GM19397 (cell line): ENCODE data around the gene ZNF407.

Experiments
- ATAC-seq: cut with Tn5 transposase; IDR thresholded peaks from one replicate; pipeline ENCODE4 v1.9.1; 2021; ENCODE audit warnings: mild to moderate bottlenecking, moderate library complexity; ENCODE audit not compliant: unreplicated experiment

The ZNF407 gene

DNA sequence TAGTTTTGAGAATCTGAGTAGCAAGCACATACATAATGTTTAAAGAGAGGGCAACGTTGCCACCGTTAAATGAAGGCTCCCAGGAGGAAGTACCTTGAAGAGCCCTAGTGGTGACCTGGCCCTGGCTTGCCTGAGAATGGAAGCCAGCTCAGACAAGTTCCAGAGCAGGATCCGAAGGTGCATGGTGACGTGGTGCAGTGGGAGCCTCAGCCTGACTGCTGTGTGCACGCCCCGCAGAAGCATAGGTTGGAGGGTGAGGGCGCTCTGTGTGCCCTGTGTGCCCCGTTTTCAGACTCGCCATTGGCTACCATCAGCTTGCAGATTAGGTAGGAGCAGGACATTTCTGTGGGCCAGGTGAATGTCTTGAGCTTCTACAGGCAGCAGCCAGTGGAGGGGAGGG, 68.2 kb downstream of the ZNF407 start:
- no peak for ATAC-seq

DNA sequence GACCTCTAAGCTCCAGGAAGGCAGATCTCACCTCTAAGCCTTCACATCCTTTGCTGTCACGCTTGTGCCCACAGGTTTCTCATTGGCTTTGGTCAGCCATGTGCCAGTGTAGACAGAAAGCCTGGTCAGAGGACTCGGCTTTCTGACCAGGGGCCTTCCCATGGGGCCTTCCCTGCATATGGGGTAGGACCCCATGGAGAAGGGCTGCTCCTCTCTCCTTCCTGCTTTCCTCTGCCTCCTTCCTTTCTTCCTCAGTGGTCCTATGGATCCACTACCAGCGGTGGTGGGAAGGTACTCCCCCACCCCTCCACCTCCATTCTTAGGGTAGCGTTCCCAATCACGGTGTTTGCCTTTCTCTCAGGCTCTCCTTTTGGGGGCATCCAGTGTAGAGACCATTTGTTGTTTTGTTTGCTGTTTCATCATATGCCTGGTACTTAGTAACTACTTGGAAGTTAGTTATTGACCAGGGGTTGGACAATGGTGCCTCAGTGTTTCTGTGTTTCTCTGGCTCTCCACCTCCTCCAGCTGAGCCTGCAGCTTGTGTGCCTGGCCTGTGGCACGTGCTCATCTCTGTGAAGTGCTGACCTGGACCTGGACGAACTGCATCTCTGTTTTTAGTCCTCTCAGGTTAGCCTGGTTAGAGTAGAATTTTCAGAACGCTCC, 71.6 kb downstream of the ZNF407 start:
- no peak for ATAC-seq

DNA sequence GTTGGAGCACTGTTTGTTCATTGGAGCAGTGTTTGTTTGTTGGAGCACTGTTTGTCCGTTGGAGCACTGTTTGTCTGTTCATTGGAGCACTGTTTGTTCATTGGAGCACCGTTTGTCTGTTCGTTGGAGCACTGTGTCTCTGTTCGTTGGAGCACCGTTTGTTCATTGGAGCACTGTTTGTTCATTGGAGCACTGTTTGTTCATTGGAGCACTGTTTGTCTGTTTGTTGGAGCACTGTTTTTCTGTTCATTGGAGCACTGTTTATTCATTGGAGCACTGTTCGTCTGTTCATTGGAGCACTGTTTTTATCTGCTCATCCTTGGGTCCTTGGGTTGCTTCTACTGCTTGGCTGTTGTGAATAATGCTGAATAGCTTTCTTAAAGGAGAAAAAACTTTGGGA, 74.7 kb downstream of the ZNF407 start:
- no peak for ATAC-seq

DNA sequence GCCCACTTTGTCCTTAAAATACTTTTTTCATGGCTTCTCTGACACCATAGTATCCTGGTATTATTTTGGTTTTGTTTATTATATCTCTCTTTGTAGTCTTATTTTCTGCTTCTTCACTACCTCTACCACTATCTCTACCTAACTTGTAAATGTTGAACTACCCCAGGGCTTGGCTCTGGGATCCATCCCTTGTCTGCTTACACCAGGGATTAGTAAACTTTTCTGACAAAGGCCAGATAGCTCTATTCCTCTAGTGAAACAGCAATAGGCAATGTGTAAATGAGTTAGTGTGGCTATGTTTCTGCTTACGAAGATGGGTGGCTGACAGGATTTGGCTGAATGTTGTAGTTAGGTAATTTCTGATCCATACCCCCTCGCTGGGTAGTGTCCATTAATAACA, 76.8 kb downstream of the ZNF407 start:
- ATAC-seq = no peak

DNA sequence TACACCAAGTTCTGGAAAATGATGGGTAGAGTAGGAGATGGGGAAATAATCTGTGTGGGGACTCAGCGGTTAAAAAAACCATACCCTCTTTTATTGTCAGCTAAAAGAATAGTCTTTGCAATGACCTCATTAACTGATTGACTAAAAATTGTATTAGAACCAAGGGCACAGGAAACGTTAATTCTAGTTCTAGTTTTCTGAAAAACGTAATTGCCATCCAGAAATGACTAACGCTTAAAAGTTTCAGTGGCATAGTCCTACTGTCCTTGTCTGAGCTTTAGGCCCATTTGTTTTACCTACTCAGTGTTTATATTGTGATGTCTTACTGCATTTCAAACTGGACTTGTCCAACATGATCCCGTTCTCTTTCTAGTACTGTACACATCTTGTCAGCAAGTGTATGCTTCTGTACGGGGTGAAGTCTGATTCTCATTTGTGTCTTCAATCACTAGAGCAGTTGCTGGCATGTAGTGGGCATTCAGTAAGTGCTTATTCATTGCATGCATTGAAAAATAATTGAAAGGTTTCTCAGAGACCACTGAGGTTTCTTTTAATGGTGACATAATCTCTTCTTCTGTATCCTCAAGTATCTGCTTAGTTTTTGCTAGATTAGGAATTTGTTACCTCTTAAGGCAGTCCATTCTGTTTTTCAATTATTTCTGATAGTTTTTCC, 81.5 kb downstream of the ZNF407 start:
- no peak for ATAC-seq

DNA sequence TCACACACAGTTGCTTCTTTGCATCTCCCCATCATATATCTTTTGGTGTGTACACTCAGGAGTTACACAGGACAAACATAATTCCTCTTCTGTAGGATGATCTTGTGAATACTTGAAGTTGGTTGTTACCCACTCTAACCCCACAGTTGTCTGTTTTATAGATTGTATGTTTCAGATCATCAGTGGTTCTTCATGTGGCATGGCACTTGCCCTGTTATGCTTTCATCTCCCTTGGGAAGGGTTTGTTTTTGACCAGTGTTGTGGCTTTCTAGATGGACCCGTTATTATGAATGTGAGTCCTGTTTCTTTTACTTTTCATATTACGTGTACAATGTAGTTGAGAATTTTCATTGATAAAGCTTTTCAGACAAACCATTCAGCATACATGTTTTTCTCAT, 82.0 kb downstream of the ZNF407 start:
- no peak for ATAC-seq

DNA sequence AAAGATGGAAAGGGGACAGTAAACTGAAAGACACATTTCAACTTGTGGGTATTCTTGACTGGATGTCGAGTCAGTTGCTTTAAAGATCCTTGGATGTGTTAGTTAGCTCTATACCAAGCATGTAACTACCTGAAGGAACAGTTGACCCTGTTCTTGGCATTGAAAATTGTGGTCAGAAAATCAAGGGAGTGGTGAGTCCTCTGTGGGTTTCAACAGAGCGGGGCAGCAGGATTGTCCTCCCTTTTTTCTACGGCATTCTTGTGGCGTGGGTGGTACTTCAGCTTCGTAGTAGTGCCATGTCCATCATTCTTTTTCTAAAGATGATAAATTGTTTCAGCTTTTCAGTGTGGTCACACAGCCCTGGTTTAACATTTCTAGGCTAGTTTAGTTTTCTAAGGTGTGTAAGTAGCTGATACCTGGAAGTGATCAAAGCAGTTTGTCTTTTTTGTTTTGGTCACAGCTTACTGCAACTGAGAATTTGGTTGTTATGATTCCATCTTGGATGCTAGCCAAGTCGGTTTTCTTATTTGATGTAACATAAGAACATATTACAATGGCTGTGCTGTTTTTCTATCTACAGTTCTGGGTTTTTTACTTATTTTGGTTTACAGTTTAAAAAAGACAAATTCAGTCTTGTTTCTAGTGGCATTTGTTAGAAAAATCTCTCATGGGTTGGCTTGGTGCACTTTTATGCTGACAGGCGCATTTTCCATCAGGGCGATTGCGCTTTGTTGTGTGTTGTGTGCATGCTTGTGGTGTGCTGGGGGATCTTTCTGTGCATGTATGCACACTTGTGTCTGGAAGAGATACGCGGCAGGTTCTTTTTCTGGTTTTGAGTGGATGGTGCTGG, 84.7 kb downstream of the ZNF407 start:
- ATAC-seq = no peak

DNA sequence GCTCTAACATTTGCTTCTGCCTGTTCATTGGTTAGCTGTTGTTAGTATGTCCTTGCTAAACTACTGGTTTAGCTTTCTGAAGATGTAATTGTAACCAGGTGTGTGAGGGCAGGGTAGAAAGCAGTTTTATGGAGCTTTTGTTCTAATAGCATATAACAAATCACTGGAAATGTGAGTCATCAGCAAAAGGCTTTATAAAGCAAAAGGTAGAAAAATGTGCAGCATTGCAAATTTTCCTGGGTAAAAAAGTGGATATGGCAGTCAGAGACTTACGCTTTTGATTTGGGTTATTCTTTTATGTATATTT, 85.3 kb downstream of the ZNF407 start:
- ATAC-seq = no peak

DNA sequence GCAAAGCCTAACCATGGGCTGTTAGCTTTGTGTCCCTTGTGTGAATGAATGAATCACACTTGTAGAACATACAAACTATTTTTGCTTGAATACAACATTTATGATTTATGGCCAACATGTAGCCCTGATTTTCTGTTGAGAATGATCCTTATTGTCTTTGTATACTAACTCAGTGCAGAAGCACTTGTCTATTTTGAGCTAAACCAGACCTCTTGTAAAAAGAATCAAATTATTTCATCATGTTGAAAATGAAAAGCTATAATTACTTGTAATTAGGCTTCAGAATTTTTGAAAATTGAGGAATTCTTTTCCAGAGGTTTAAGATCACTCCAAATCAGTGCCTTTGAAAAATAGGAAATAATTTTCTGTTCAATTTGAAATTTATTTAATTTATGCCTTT, 85.9 kb downstream of the ZNF407 start:
- no peak for ATAC-seq

DNA sequence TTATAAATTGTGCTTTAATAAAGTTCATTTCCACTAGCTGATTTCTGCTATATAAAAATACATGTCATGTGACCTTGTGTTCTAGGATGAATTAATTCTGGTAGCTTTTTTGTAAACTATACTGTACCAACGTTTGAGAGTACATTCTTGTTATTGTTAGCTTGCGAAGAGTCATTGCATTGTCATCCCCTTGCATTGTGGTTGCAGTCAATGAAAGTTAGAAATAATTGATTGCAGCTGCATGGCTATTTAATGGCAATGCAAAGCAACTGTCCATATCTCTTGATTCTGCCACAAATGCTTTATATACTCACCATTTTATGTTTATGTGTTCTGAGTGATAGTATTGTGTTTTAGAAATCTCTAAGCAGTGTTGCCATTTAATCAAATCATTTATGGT, 91.6 kb downstream of the ZNF407 start:
- no peak for ATAC-seq

DNA sequence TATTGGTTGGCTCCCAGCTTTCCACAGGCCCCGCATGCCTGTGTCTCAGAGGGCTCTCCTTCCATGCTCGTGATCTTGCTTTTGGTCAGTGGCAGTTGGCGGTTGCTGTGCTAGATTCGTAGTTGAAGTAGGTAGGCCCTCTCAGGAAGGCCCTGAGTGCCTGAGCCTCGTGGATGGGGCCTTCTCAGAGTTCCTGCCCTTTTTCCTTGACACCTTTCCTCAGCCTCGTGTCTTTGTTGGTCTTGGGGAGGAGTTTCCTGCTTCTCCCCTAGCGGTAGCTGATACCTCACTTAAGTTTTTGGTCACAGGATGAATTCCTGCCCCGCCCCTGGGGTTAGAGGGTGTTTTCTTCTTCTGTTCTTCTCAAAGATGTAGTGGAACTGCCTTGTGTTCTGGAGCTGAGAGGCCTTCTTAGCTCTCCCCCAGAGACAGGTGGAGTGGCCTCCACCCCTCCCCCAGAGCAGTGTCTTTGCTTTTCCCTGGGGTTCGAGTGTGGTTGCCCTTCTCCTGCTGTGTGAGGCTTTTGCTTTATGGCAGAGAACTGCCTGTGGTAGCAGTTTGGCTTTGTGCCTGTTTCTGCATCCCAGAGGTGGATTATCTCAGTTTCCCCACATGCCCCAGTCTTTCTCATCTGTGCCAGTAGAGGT, 94.8 kb downstream of the ZNF407 start:
- no peak for ATAC-seq

DNA sequence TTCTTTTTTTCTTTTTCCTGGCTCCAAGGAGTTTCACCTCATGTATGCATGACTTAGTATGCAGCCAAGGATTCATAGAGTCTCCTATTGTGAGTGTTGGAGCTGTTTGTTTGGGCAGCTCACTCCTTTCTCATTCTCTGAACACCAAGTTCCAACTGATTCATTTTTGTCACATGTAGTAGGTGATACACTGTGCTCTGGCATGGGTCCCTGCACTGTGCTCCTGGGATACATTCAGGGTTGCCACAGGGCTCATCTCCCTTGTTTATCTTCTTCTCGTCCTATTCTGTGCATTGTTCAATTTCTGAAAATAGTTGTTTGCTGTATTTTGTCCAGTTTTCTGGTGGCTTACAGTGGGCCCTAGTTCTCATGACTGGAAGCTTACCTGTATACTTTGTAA, 96.8 kb downstream of the ZNF407 start:
- ATAC-seq = no peak

DNA sequence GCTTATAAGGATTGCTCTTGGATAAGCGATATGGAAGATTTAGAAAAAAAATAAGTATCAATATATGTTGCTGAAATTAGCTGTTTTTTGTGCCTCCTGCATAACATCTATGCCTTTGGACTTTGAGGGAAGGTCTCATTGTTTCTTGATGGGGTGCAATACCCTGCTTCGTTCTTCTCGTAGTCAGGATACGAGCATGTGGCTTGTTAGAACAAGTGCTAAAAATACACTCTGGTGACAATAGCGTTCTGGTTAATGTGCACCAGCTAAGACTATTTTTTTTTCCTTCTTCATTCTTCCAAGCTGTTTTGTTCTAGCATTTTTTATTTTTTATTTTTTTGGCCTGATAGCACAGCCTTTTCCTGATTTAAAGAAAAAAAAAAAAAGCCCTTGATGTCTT, 97.5 kb downstream of the ZNF407 start:
- ATAC-seq = no peak

DNA sequence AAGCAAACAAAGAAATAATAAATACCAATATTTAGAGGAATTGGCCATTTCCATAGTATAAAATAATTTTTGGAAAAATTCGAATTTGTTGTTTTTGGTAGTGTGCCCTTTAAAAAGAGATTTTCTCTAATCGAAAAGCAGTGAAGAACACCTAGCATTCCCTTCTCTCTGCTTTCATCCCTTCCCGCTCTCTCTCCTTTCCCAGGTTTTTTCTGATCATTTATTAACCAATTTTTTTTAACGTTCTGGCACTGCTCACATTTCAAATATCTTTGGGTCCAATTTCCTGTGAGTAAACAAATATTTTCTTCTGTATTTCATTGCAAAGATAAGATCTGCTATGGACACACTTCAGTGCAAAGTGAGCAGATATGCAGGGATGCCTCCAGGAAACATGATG, 101.2 kb downstream of the ZNF407 start:
- ATAC-seq = no peak

DNA sequence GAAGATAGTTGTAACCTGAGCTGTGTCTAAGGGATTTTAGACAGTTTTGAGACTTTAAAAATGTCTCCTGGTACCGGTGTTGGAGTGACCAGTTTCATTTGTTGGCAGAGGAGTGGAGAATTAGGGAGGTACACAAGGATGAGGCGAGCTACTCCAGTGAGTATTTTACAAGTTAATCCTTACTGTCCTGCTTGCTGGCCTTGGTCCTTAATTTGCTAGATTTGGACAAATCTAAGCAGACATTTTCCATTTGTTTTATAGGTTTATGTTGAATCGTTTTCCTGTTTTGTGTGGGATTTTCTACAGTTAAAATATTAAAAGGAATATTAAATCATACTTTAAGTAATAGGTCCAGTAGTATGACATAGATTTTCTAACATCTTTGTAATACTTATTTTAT, 101.8 kb downstream of the ZNF407 start:
- ATAC-seq = no peak

DNA sequence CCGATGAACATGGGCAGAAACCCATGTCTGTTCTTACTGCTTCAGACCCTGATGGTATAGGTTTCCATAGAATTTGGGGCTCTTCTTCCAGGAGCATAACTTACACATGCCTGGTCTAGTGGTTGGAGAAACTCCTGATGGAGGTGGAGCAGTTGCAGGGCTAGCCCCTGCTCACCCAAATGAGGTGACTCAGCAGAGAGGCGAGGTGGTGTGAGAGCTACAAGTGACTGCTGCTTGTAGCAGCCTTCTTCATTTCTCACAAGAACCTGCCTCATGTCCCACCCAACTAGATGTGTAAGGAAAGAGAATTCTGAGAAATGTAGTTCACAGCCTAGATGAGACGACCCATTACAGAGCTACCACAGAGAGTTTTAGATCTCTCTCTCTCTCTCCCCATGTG, 105.3 kb downstream of the ZNF407 start:
- ATAC-seq = no peak

DNA sequence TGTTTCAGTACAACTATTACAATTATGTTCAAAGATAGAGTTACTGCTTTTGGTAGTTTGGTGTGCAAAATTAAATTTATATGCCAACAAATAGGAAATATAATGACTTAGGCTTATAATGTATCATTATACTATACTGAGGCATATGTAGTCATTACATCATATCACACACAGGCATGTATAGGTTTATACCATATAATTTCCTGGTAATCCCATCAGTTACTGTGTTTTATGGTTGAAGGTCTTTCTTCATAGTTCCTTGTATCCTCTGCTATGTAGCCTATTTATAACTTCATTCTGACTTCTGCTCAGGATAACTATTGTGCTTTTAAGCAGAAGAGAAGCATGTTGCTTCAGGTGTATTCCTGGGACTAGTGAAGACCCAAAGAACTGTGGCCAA, 110.5 kb downstream of the ZNF407 start:
- no peak for ATAC-seq

DNA sequence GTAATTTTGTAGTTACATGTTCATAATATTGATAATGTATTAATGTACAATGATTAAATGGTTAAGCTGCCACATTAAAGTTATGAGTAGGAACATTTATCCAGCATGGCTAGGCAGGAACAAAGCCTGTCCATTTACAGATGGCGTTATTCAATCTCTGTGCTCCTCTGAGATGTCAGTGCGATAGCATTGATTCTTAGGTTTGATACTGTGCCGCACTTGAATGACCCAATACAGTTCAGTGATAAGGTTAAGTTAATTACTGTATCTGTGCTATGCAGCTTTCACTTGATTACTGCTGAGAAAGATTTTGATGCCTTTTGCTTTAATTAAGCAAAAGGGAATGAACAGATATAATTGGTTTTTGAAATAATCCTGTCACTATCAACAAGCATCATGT, 111.8 kb downstream of the ZNF407 start:
- ATAC-seq = no peak

DNA sequence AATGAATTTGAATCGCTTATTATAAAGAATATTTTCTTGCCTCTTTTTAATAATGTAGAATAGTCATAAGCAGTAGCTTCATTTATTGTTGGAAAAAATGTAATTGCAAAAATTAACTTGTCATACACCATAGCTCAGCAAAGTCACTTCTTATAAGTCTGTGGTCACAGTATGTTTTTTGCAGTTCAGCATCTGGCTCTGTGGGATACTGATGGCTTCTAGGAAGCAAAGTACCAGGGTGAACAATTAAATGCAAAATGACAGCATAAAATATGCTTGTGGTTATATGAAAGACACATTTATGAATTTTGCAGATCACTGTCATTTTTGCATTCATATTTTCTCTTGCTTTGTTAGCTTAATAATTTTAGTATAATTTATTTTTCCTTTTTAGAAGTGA, 116.5 kb downstream of the ZNF407 start:
- no peak for ATAC-seq

DNA sequence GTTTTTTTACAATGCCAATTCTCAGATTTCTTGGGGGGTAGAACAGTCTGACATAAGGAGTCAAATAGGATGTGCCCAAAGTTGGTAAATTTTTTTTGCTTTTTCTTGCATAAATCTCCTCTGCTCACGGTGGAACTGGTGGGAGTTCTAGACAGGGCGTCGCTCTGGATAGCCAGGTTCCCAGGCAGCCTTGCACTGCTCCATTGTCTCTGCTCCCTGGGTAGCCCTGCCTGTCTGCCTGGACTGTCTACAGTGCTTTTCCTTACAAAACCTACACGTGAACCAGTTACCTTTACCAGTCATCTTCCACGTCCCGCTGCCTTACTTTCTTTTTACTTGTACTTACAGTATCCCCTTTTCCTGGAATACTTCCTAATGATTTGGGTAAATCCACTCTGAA, 117.1 kb downstream of the ZNF407 start:
- no peak for ATAC-seq

DNA sequence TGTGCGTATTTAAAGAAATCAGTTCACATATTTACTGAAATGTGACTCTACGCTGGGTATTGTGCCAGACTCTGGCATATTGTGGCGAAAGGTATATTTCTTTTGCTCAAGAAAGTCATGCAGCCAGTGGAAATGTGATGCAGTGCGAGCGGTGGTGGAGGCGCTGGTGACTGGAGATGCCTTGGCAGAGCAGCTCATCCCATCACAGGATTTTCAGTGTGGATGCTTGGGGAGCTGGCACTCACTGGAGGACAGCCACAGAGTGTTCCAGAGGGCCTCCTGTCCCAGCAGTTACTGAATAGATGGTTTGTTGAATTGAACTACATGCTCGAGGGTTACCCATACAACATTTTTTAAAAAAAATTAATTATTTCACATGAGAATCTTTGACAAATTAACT, 117.6 kb downstream of the ZNF407 start:
- no peak for ATAC-seq
